ENCODE data around the gene INO80D. TPM values are rescaled to one million over a fixed set of nuclear protein-coding genes. Genes with fewer than 3 reads are reported as not detected.

The INO80D gene
- total and polyA plus RNA-seq, 2 of the 8 experiments (the other 6 are each of a cell fraction or from before 2014, with no cell fraction given), result 6.2 to 37.4 TPM

- Histone ChIP-seq H4K8ac (ENCODE audit: extremely low read depth, insufficient read depth, low read length) (no peak overlapping the region), H3K23me2 (ENCODE audit: low read depth, low read length) (no peaks in the 10 kb centered on the region), H3K4me3 (ENCODE audit: extremely low read depth in 1 of 4, insufficient read depth in 2 of 4, low read depth in 3 of 4, low read length in 4 of 4) (no peak overlapping the region), H4K20me1 (replicated peaks in 1 of 2; ENCODE audit: control insufficient read depth in 1 of 2, insufficient read depth in 2 of 2, low read length in 2 of 2) (no peaks in the 10 kb centered on the region), H3K4ac (replicated peaks; ENCODE audit: insufficient read length, low read depth, low read length) (no peak overlapping the region), H3K27ac (ENCODE audit: low read depth, low read length) (no peak overlapping the region), H2AK5ac (ENCODE audit: low read depth, low read length) (no peak overlapping the region), H3K9me3 (ENCODE audit: insufficient read depth in 2 of 2, low read depth in 1 of 2, low read length in 1 of 2) (peaks cover 10 to 12% of the 10 kb centered on the region in 2 experiments), H4K91ac (replicated peaks; ENCODE audit: insufficient read length, low read length) (no peak overlapping the region), H3K56ac (replicated peaks; ENCODE audit: insufficient read length, low read depth, low read length) (no peak overlapping the region), H2BK120ac (replicated peaks; ENCODE audit: low read depth, low read length) (no peak overlapping the region), H3K18ac (ENCODE audit: extremely low read depth, low read length) (no peak overlapping the region), H4K5ac (ENCODE audit: insufficient read length, low read depth, low read length) (no peak overlapping the region), H3K4me1 (replicated peaks in 1 of 4; ENCODE audit: control insufficient read depth in 3 of 4, insufficient read depth in 4 of 4, low read length in 3 of 4) (no peaks in the 10 kb centered on the region), H2BK20ac (ENCODE audit: low read length) (no peak overlapping the region), H2BK5ac (ENCODE audit: low read depth, low read length) (no peak overlapping the region), H2AFZ (ENCODE audit: low read length) (no peak overlapping the region), H3K79me2 (ENCODE audit: control insufficient read depth in 1 of 2, insufficient read depth in 2 of 2, low read length in 2 of 2) (peaks cover 0 to 2% of the 10 kb centered on the region in 2 experiments; a peak in 1 of 4 replicates), H3K23ac (ENCODE audit: insufficient read length) (no peak overlapping the region), H3K9ac (replicated peaks in 1 of 4; ENCODE audit: extremely low read depth in 1 of 4, low read depth in 3 of 4, low read length in 3 of 4) (no peak overlapping the region), H3K27me3 (replicated peaks in 1 of 4; ENCODE audit: control insufficient read depth in 3 of 4, extremely low read depth in 1 of 4, insufficient read depth in 3 of 4, low read length in 3 of 4) (no peaks in the 10 kb centered on the region), H3K14ac (ENCODE audit: insufficient read length) (no peak overlapping the region), H3K79me1 (ENCODE audit: low read depth, low read length) (no peaks in the 10 kb centered on the region), H2BK15ac (ENCODE audit: low read length) (no peak overlapping the region), H3K36me3 (ENCODE audit: control insufficient read depth in 2 of 4, insufficient read depth in 4 of 4, low read length in 3 of 4) (peaks cover 12 to 51% (median 33%) of the 10 kb centered on the region in 4 experiments), H2BK12ac (ENCODE audit: low read depth, low read length) (no peak overlapping the region), H3K4me2 (ENCODE audit: insufficient read depth in 1 of 2, low read depth in 2 of 2, low read length in 2 of 2) (no peak overlapping the region)
- ChIA-PET POLR2A (ENCODE audit: partially characterized antibody) (interaction anchor here (1.6 kb wide), 1 partner anchor 139 kb away, joined by 5 read pairs; the partner anchor contains the start of genes EEF1B2 and NDUFS1), CTCF (ENCODE audit: partially characterized antibody) (interaction anchor here (0.5 to 2.4 kb wide), 4 partner anchors 12 to 107 kb away, joined by 3 to 6 read pairs (median 4); no protein-coding TSS in a partner anchor)
- TF ChIP-seq BACH1 (IDR thresholded peaks at IDR 0.05; ENCODE audit: low read length) (no peak), TCF12 (IDR thresholded peaks at IDR 0.05; ENCODE audit: low read depth, low read length) (no peak)
- no peak for FAIRE-seq
- 91% methylated on average over 2 of the region's 2 CpGs; no CpG with 5 or more reads in 1 of the 2 experiments for WGBS, 2 experiments (ENCODE audit: extremely low coverage in 1 of 2, insufficient coverage in 1 of 2, insufficient read length in 1 of 2, insufficient replicate concordance in 2 of 2, low coverage in 1 of 2, low lambda C conversion rate in 2 of 2, missing lambda C conversion rate in 1 of 2)
- DNase-seq (ENCODE audit: low read depth in 1 of 2, low spot score in 2 of 2), result no peak
Measured at GRCh38 chr2:206020171-206020570, 65.8 kb downstream of the INO80D start.

Measured in H1 (cell line).